ENCODE measurements around the gene PRDM2. TPM values are rescaled to one million over a fixed set of nuclear protein-coding genes. Genes with fewer than 3 reads are reported as not detected.
A peak's percentile ranks its signal among the peaks of the same experiment; 100 is the strongest.

Gene PRDM2, protein sequence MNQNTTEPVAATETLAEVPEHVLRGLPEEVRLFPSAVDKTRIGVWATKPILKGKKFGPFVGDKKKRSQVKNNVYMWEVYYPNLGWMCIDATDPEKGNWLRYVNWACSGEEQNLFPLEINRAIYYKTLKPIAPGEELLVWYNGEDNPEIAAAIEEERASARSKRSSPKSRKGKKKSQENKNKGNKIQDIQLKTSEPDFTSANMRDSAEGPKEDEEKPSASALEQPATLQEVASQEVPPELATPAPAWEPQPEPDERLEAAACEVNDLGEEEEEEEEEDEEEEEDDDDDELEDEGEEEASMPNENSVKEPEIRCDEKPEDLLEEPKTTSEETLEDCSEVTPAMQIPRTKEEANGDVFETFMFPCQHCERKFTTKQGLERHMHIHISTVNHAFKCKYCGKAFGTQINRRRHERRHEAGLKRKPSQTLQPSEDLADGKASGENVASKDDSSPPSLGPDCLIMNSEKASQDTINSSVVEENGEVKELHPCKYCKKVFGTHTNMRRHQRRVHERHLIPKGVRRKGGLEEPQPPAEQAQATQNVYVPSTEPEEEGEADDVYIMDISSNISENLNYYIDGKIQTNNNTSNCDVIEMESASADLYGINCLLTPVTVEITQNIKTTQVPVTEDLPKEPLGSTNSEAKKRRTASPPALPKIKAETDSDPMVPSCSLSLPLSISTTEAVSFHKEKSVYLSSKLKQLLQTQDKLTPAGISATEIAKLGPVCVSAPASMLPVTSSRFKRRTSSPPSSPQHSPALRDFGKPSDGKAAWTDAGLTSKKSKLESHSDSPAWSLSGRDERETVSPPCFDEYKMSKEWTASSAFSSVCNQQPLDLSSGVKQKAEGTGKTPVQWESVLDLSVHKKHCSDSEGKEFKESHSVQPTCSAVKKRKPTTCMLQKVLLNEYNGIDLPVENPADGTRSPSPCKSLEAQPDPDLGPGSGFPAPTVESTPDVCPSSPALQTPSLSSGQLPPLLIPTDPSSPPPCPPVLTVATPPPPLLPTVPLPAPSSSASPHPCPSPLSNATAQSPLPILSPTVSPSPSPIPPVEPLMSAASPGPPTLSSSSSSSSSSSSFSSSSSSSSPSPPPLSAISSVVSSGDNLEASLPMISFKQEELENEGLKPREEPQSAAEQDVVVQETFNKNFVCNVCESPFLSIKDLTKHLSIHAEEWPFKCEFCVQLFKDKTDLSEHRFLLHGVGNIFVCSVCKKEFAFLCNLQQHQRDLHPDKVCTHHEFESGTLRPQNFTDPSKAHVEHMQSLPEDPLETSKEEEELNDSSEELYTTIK (N-terminal part only)
- total RNA-seq (2021; fragmentation: NEBNext Ultra II Directional; extraction: Animal tissue kit (Norgen Biotek cat#: 25700)): 10 to 100 TPM; 20.9 to 26.9 (median 25.7) TPM
- long read RNA-seq, partial matches to known transcripts: 5 of 15 reads
- long read RNA-seq, other reads (novel, unspliced or antisense): 10 of 15 reads

DNA sequence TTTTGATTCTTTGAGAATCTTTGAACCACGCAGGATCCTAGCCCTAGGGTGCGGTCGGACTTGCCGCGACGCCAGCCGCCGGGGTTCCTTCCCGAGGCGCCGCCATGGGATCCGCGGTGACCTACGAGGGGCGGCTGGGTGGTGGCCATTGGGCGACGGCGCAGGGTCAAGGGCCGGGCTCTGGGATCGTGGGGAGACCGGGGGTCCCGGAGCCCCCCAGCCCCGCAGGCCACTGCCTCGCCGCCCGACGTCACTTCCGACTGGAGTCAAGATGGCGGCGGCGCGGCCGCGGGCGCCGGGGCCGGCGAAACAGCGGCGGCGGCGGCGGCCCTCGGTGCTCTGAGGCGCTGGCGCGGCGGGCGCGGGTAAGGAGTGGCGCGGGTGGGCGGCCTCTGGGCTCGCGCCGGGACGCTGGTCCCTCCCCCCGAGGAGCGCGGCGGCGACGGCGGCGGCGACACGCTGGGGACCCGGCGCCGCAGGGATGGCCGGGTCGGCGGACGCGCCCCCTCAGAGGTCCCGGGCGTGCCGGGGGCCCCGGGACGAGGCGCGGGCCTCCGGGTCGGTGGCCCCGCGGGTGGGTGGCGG, at the start of gene PRDM2:
PRDM2 (plus strand) TSS at position 253 of the 585 bp plus-strand sequence. CDS start 15,418 bp downstream, outside the sequence.
- H3K36me3 Mint-ChIP-seq (ENCODE audit: low read depth): peaks cover 13% of the 10 kb centered on the region
- peaks cover 17% of the 10 kb centered on the region for H3K4me1 Mint-ChIP-seq (ENCODE audit: low read depth)
- TF ChIP-seq, protein P1, sequence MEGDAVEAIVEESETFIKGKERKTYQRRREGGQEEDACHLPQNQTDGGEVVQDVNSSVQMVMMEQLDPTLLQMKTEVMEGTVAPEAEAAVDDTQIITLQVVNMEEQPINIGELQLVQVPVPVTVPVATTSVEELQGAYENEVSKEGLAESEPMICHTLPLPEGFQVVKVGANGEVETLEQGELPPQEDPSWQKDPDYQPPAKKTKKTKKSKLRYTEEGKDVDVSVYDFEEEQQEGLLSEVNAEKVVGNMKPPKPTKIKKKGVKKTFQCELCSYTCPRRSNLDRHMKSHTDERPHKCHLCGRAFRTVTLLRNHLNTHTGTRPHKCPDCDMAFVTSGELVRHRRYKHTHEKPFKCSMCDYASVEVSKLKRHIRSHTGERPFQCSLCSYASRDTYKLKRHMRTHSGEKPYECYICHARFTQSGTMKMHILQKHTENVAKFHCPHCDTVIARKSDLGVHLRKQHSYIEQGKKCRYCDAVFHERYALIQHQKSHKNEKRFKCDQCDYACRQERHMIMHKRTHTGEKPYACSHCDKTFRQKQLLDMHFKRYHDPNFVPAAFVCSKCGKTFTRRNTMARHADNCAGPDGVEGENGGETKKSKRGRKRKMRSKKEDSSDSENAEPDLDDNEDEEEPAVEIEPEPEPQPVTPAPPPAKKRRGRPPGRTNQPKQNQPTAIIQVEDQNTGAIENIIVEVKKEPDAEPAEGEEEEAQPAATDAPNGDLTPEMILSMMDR (IDR thresholded peaks at IDR 0.05): no peak
- H3K9me3 Mint-ChIP-seq: peaks cover 15% of the 10 kb centered on the region
- peak within 1 kb of the TSS; percentile 91 for H3K4me3 Mint-ChIP-seq
- peaks cover 1% of the 10 kb centered on the region; the same call in 1 of the 2 replicates for H3K27me3 Mint-ChIP-seq (ENCODE audit: insufficient read depth)
- peak within 1 kb of the TSS; percentile 88 for H3K27ac Mint-ChIP-seq
- DNase-seq: no peak

DNA sequence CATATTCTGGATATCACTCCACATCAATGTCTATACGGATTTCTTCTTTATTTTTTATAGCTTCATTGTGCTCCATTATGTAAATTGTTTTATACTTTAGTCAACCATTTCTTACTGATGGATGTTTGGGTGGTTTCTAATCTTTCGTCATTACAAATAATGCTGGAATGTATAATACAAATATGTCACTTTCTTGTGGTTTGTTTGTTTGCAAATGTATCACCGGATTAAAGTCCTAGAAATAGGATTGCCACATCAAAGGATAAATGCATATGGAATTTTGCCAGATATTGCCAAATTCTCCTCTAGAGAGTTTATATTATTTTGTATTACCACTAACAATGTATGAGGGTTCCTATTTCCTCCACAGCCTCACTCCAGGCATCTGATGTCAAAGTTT, 48.7 kb upstream of the PRDM2 start:
- no peaks in the 10 kb centered on the region for H3K4me1 Mint-ChIP-seq (ENCODE audit: low read depth)
- no peaks in the 10 kb centered on the region; the same call in 1 of the 2 replicates for H3K27me3 Mint-ChIP-seq (ENCODE audit: insufficient read depth)
- H3K4me3 Mint-ChIP-seq: no peak overlapping the region
- TF ChIP-seq, protein P1 (IDR thresholded peaks at IDR 0.05): no peak
- no peaks in the 10 kb centered on the region; the same call in 1 of the 2 replicates for H3K36me3 Mint-ChIP-seq (ENCODE audit: low read depth)
- H3K9me3 Mint-ChIP-seq: peaks cover 32% of the 10 kb centered on the region
- no peak overlapping the region for H3K27ac Mint-ChIP-seq
- no peak for DNase-seq

DNA sequence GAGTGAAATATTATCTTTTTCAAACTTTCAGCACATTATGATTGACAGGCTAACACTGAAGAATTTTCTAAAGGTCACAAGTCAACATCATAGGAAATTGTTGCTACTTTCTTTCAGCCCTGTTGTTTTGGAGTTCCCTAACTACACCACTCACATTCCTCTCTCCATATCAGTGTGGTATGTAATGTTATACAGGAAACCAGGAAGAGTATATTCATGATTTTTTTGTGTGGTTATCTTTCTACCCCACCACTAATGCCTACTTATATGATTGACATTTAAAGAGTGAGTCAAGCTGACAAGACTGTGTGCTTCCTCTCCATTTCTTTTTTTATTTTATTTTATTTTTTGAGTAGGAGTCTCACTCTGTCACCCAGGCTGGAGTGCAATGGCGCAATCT, 47.8 kb upstream of the PRDM2 start:
- no peaks in the 10 kb centered on the region; the same call in 1 of the 2 replicates for H3K36me3 Mint-ChIP-seq (ENCODE audit: low read depth)

DNA sequence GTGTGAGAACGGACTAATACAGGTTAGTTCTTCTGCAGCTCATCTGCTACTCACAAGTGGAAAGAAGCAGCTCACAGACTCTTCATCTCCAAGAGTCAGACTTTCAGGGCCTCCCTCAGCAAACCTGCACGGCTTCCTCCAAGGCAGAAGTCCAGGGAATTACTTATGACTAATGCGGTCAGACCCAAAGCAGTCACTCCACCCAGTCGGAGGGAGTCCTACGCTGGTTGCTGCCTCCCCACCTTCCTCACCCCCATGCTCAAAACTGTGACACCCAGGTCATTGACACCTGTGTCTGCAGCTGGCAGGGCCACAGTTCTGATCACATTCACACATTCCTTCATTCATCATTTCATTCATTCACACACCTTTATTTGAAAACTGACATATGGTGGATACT, 38.4 kb upstream of the PRDM2 start:
- Mint-ChIP-seq H3K4me1 (ENCODE audit: low read depth) (no peaks in the 10 kb centered on the region), H3K4me3 (no peak overlapping the region), H3K9me3 (peaks cover 12% of the 10 kb centered on the region), H3K27ac (no peak overlapping the region), H3K27me3 (ENCODE audit: insufficient read depth) (peaks cover 6% of the 10 kb centered on the region; the same call in 1 of the 2 replicates), H3K36me3 (ENCODE audit: low read depth) (peaks cover 4% of the 10 kb centered on the region; the same call in 1 of the 2 replicates)
- DNase-seq: no peak
- TF ChIP-seq, protein P1 (IDR thresholded peaks at IDR 0.05): no peak

More for the DNA sequence above, 47.8 kb upstream of the PRDM2 start:
- Mint-ChIP-seq H3K4me3 (no peak overlapping the region), H3K9me3 (peaks cover 33% of the 10 kb centered on the region), H3K27ac (no peak overlapping the region), H3K27me3 (ENCODE audit: insufficient read depth) (no peaks in the 10 kb centered on the region; the same call in 1 of the 2 replicates), H3K4me1 (ENCODE audit: low read depth) (no peaks in the 10 kb centered on the region)
- no peak for DNase-seq
- TF ChIP-seq, protein P1 (IDR thresholded peaks at IDR 0.05): no peak

Data from HFFc6 (cell line).